GM12878 (cell line): ENCODE results near the gene TIA1. TPM values are rescaled to one million over a fixed set of nuclear protein-coding genes. Genes with fewer than 3 reads are reported as not detected.
A peak's percentile ranks its signal among the peaks of the same experiment; 100 is the strongest.

Experiments
- ATAC-seq: fragments of 200-7000 bp; cut with Tn5 transposase; 3 replicates; pipeline ENCODE4 v1.9.1; 2020; ENCODE audit warnings: mild to moderate bottlenecking, moderate library complexity
- BruUV-seq: library from RNA; stranded (reverse); fragments of 400-500 nt; replicated peaks from 2 replicates; lab custom pipeline; 2021; lab: Mats Ljungman, UMichigan
- CTCF ChIA-PET: fragments of 300-600 bp; sonication (Branson Sonifier 250); formaldehyde crosslinking; extraction: SDS; loops from one replicate; lab custom pipeline; 2021; ENCODE audit warnings: inconsistent platforms; lab: Yijun Ruan, JAX
- POLR2A ChIA-PET: fragments of 350-600 bp; formaldehyde crosslinking; extraction: SDS; loops from one replicate; lab custom pipeline; 2021; ENCODE audit warnings: inconsistent platforms; lab: Charles Lee
- RAD21 ChIA-PET: fragments of 300-600 bp; sonication (Branson Sonifier 250); formaldehyde crosslinking; loops from one replicate; lab custom pipeline; 2023; ENCODE audit warnings: antibody characterized with exemption; ENCODE audit not compliant: unreplicated experiment; lab: Charles Lee
- SMC1A ChIA-PET: fragments of 300-600 bp; sonication (Branson Sonifier 250); formaldehyde crosslinking; loops from one replicate; lab custom pipeline; 2023; ENCODE audit not compliant: unreplicated experiment, uncharacterized antibody; lab: Charles Lee
- DNase-seq: peaks from one replicate; pipeline ENCODE4 v3.0.0-alpha.2; 2011; ENCODE audit warnings: low read depth, low spot score
- FAIRE-seq: peaks from 3 replicates; lab custom pipeline; 2011; peaks lifted over from hg19 to GRCh38; lab: Jason Lieb, UNC
- H2AFZ ChIP-seq: 2 replicates; pipeline ENCODE4 v1.6.0; 2011; ENCODE audit warnings: low read depth, low read length, control low read depth; ENCODE audit not compliant: control insufficient read depth
- H3K27ac ChIP-seq: 2 replicates; pipeline ENCODE4 v1.5.1; 2011; ENCODE audit warnings: control low read depth; ENCODE audit not compliant: control insufficient read depth, insufficient read depth
- H3K27me3 ChIP-seq, 2 experiments: replicated peaks in 1 of 2; 2 replicates each; pipeline versions ENCODE4 v1.6.0 to v1.6.1; 2011; ENCODE audit warnings: low read length in 1 of 2; ENCODE audit not compliant: control insufficient read depth in 2 of 2, insufficient read depth in 2 of 2
- H3K36me3 ChIP-seq, 2 experiments: 2 replicates each; pipeline ENCODE4 v1.5.1; 2011; ENCODE audit warnings: low read length in 1 of 2; ENCODE audit not compliant: control insufficient read depth in 2 of 2, insufficient read depth in 2 of 2
- H3K4me1 ChIP-seq: 2 replicates; pipeline ENCODE4 v1.6.1; 2011; ENCODE audit warnings: mild to moderate bottlenecking, low read length, moderate library complexity, mixed read lengths; ENCODE audit not compliant: control insufficient read depth, insufficient read depth
- H3K4me2 ChIP-seq: 2 replicates; pipeline ENCODE4 v1.6.0; 2011; ENCODE audit warnings: control low read depth; ENCODE audit not compliant: control insufficient read depth, insufficient read depth
- H3K4me3 ChIP-seq: fragments of 200-600 bp; sonication (generic); 2 replicates; pipeline ENCODE4 v1.5.1; 2016
- H3K79me2 ChIP-seq: 2 replicates; pipeline ENCODE4 v1.6.0; 2011; ENCODE audit warnings: low read length; ENCODE audit not compliant: control insufficient read depth, insufficient read depth
- H3K9ac ChIP-seq: 2 replicates; pipeline ENCODE4 v1.8.0; 2011; ENCODE audit warnings: low read length, control low read depth, mixed read lengths; ENCODE audit not compliant: control insufficient read depth, insufficient read depth
- H3K9me3 ChIP-seq: replicated peaks from 3 replicates; pipeline ENCODE4 v1.5.1; 2011; ENCODE audit warnings: mild to moderate bottlenecking, low read length; ENCODE audit not compliant: control insufficient read depth, insufficient read depth
- H4K20me1 ChIP-seq: 2 replicates; pipeline ENCODE4 v1.6.0; 2011; ENCODE audit not compliant: control insufficient read depth, insufficient read depth
- BRCA1 ChIP-seq: IDR thresholded peaks from 2 replicates; pipeline ENCODE4 v1.6.1; 2011; ENCODE audit warnings: low read depth, low read length, improper control_type of control experiment
- ETV6 ChIP-seq, 2 experiments: fragments of 450-650 bp in 1 of 2; IDR thresholded peaks in 1 of 2; conservative IDR thresholded peaks in 1 of 2; 2 replicates each; pipeline ENCODE4 v1.6.1; 2014; ENCODE audit warnings: antibody characterized with exemption in 1 of 2, borderline replicate concordance in 1 of 2, low read depth in 1 of 2, mild to moderate bottlenecking in 1 of 2, moderate library complexity in 1 of 2
- WGBS: methylation state at CpG from one replicate; pipeline ENCODE4 v1.1.6; 2016; ENCODE audit warnings: low lambda C conversion rate; ENCODE audit not compliant: insufficient replicate concordance, insufficient coverage; ENCODE audit errors: missing lambda C conversion rate; 5-methylcytosine and 5-hydroxymethylcytosine counted together
- in situ Hi-C: fragments of 300-500 bp; cut with MboI; formaldehyde crosslinking; loops from 9 replicates; pipeline ENCODE4 v1.14.3; 2018; ENCODE audit warnings: mixed read lengths
- intact Hi-C: fragments of 100-400 bp; cut with micrococcal nuclease; formaldehyde crosslinking; loops from one replicate; pipeline ENCODE4 v1.14.2; 2022; ENCODE audit not compliant: unreplicated experiment
- polyA plus RNA-seq, 11 experiments: library from polyadenylated mRNA; depleted of rRNA in 4 of 11; unstranded in 6 of 11; stranded (reverse) in 5 of 11; fragments of >200 nt; fragmentation: Nextera tagmentation in 4 of 11; fragmentation: Illumina TruSeq in 1 of 11; extraction: Ambion mirVana in 4 of 11; extraction: Trizol in 1 of 11; gene quantifications; 1 replicate in 1 of 11; 2 replicates in 10 of 11; pipeline versions ENCODE4 v1.2.1 to v1.2.3, GENCODE V29; 2011 to 2016; ENCODE audit warnings: inconsistent platforms in 2 of 11, missing spikeins in 2 of 11, low read depth in 1 of 11
- total RNA-seq, 4 experiments: library from RNA; depleted of rRNA in 3 of 4; stranded (reverse); fragments of >200 nt in 3 of 4; fragmentation: Illumina TruSeq in 1 of 4; extraction: Trizol in 1 of 4; gene quantifications; 2 replicates each; pipeline versions ENCODE4 v1.2.1 to v1.2.3, GENCODE V29; 2013 to 2021
- TF ChIP-seq, protein P1 (sequence below), 3 experiments: IDR thresholded peaks in 2 of 3; conservative IDR thresholded peaks in 1 of 3; 2 replicates each; pipeline ENCODE4 v1.5.1; 2011; ENCODE audit warnings: low read depth in 3 of 3, low read length in 3 of 3, mild to moderate bottlenecking in 3 of 3, control low read depth in 2 of 3, moderate library complexity in 2 of 3, inconsistent platforms in 1 of 3, mixed read lengths in 1 of 3; ENCODE audit not compliant: control insufficient read depth in 2 of 3, insufficient read depth in 1 of 3; ENCODE audit errors: extremely low read depth in 1 of 3

Gene TIA1
- total and polyA plus RNA-seq, 10 of the 15 experiments (the other 5 are each of a cell fraction or from before 2014, with no cell fraction given): 21.5 to 155 (median 67.0) TPM

DNA sequence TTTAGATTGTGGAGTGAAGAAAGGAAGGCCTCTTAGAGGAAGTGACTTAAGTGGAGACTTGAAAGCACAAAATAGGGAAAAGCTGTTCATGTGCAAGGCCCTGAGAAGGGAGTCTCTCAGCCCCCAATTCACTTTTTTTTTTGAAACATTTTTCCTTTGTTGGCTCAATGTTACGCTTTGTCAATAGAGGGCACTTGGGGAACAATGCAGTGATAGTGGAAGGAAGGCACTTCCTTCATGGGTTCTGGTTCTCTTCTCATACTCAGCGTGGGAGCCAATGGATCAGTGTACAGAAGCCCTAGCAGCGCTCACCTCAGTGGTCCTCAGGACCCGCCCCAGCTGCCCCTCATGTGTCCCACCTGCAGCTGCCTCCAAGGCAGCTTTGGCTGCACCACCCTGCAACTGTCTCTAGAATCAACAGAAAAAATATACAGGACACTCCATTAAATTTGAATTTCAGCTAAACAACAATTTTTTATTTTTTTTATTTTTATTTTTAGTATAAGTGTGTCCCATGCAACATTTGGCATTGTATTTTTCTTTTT, 49.0 kb downstream of the TIA1 start:
- FAIRE-seq (no peak), DNase-seq (no peak), ATAC-seq (no peak)
- TF ChIP-seq BRCA1 (no peak), ETV6 (conservative IDR thresholded peaks at IDR 0.05 in 1 of 2, IDR thresholded peaks at IDR 0.05 in 1 of 2; ENCODE audit: borderline replicate concordance in 1 of 2, low read depth in 1 of 2) (no peak)
- TF ChIP-seq, protein P1, sequence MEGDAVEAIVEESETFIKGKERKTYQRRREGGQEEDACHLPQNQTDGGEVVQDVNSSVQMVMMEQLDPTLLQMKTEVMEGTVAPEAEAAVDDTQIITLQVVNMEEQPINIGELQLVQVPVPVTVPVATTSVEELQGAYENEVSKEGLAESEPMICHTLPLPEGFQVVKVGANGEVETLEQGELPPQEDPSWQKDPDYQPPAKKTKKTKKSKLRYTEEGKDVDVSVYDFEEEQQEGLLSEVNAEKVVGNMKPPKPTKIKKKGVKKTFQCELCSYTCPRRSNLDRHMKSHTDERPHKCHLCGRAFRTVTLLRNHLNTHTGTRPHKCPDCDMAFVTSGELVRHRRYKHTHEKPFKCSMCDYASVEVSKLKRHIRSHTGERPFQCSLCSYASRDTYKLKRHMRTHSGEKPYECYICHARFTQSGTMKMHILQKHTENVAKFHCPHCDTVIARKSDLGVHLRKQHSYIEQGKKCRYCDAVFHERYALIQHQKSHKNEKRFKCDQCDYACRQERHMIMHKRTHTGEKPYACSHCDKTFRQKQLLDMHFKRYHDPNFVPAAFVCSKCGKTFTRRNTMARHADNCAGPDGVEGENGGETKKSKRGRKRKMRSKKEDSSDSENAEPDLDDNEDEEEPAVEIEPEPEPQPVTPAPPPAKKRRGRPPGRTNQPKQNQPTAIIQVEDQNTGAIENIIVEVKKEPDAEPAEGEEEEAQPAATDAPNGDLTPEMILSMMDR (IDR thresholded peaks at IDR 0.05 in 2 of 3, conservative IDR thresholded peaks at IDR 0.05 in 1 of 3; ENCODE audit: control insufficient read depth in 2 of 3, extremely low read depth in 1 of 3, insufficient read depth in 1 of 3, low read depth in 3 of 3, low read length in 3 of 3): 0 out of 6 replicates have a peak, but pooled peaks of 1 of the 3 experiments have one; percentile 2
- no peaks in the 10 kb centered on the region for H3K4me1 ChIP-seq
- RAD21 ChIA-PET: no interaction called here
- H4K20me1 ChIP-seq: no peaks in the 10 kb centered on the region
- no peaks in the 10 kb centered on the region for H3K79me2 ChIP-seq
- no peak overlapping the region for H3K27ac ChIP-seq
- BruUV-seq: no TSS peak
- H3K4me3 ChIP-seq: no peak overlapping the region
- H3K4me2 ChIP-seq: no peak overlapping the region
- H3K9ac ChIP-seq: no peak overlapping the region
- 54% methylated on average over 4 of the region's 4 CpGs for WGBS
- in situ Hi-C loops: no loop called here
- no peaks in the 10 kb centered on the region for H3K36me3 ChIP-seq
- no peak overlapping the region for H2AFZ ChIP-seq
- intact Hi-C loops: no loop called here
- CTCF ChIA-PET: interaction anchor here (0.6 to 1.5 kb wide), 2 partner anchors 14 to 42 kb away, joined by 3 read pairs; no protein-coding TSS in a partner anchor
- H3K27me3 ChIP-seq: no peaks in the 10 kb centered on the region
- SMC1A ChIA-PET: no interaction called here
- POLR2A ChIA-PET: no interaction called here
- H3K9me3 ChIP-seq: no peaks in the 10 kb centered on the region; the same call in 2 of the 3 replicates
